NCI-H1105 (cell line): ENCODE results near the gene DRAP1.
"Not testable (repeated sequence)": the region's sequence is repeated elsewhere in the genome, so short reads cannot be mapped to it uniquely, and the experiment has no call there.

ENCODE experiments used
- DNase-seq: peaks from one replicate; lab custom pipeline; 2025; lab: John Stamatoyannopoulos, UW

DRAP1 gene

GRCh38 chr11:65931773-65932557 is 12.7 kb downstream of the DRAP1 start:
- no peak for DNase-seq

- no peak for DNase-seq
Measured at GRCh38 chr11:65932558-65932919, 13.3 kb downstream of the DRAP1 start.

GRCh38 chr11:65934014-65934413 is 14.8 kb downstream of the DRAP1 start:
- no peak for DNase-seq

GRCh38 chr11:65937766-65938165 is 18.5 kb downstream of the DRAP1 start:
- no peak for DNase-seq

- no peak for DNase-seq
Measured at GRCh38 chr11:65941720-65942310, 22.6 kb downstream of the DRAP1 start.

GRCh38 chr11:65942531-65942930 is 23.3 kb downstream of the DRAP1 start:
- DNase-seq = no peak

GRCh38 chr11:65944191-65944590 is 25.0 kb downstream of the DRAP1 start:
- DNase-seq = no peak

- no peak for DNase-seq
Measured at GRCh38 chr11:65944767-65945166, 25.5 kb downstream of the DRAP1 start.

- DNase-seq = no peak
Measured at GRCh38 chr11:65945430-65945911, 26.2 kb downstream of the DRAP1 start, which contains the start of gene TSGA10IP. Gene TSGA10IP, plus strand, starts transcription at chr11:65945480. Its CDS starts 196 bp downstream, at chr11:65945676.

- no peak for DNase-seq
Measured at GRCh38 chr11:65945941-65946558, 26.8 kb downstream of the DRAP1 start.

- no peak for DNase-seq
Measured at GRCh38 chr11:65946655-65947054, 27.4 kb downstream of the DRAP1 start.

GRCh38 chr11:65947133-65947532 is 27.9 kb downstream of the DRAP1 start:
- DNase-seq = no peak

- no peak for DNase-seq
Measured at GRCh38 chr11:65947603-65948125, 28.4 kb downstream of the DRAP1 start.

- not testable (repeated sequence) for DNase-seq
Measured at GRCh38 chr11:65950711-65951110, 31.5 kb downstream of the DRAP1 start.

- not testable (repeated sequence) for DNase-seq
Measured at GRCh38 chr11:65951641-65952040, 32.4 kb downstream of the DRAP1 start.

- no peak for DNase-seq
Measured at GRCh38 chr11:65952052-65952521, 32.9 kb downstream of the DRAP1 start.

- DNase-seq = no peak
Measured at GRCh38 chr11:65953471-65953870, 34.2 kb downstream of the DRAP1 start.

GRCh38 chr11:65954771-65955170 is 35.5 kb downstream of the DRAP1 start:
- DNase-seq = no peak

- DNase-seq = no peak
Measured at GRCh38 chr11:65958291-65958690, 39.1 kb downstream of the DRAP1 start.

GRCh38 chr11:65958774-65959420 is 39.7 kb downstream of the DRAP1 start:
- DNase-seq = no peak

GRCh38 chr11:65960824-65961266 is 41.6 kb downstream of the DRAP1 start:
- no peak for DNase-seq
